WERI-Rb-1 (cell line): ENCODE results near the gene CYP1A2.

Source experiments
- DNase-seq: peaks from one replicate; pipeline ENCODE4 v3.0.0-alpha.2; 2020
- H3K27ac ChIP-seq: fragments of 250-450 bp; sonication (Bioruptor Pico); 2 replicates; pipeline ENCODE4 v1.5.1; 2020; ENCODE audit warnings: mild to moderate bottlenecking, moderate library complexity
- H3K27me3 ChIP-seq: fragments of 250-450 bp; sonication (Bioruptor Pico); 2 replicates; pipeline ENCODE4 v1.5.1; 2021; ENCODE audit warnings: mild to moderate bottlenecking, low read depth, moderate library complexity; ENCODE audit not compliant: insufficient read depth, severe bottlenecking
- H3K36me3 ChIP-seq: fragments of 250-450 bp; sonication (Bioruptor Pico); 2 replicates; pipeline ENCODE4 v1.5.1; 2020; ENCODE audit warnings: mild to moderate bottlenecking, moderate library complexity
- H3K4me3 ChIP-seq: 2 replicates; pipeline ENCODE4 v1.5.1; 2011; ENCODE audit warnings: low read depth, mild to moderate bottlenecking, control low read depth, low read length
- H3K9me3 ChIP-seq: fragments of 250-450 bp; sonication (Bioruptor Pico); 2 replicates; pipeline ENCODE4 v1.5.1; 2021; ENCODE audit warnings: mild to moderate bottlenecking, moderate library complexity; ENCODE audit not compliant: severe bottlenecking
- TF ChIP-seq, protein P1 (sequence below): IDR thresholded peaks from 2 replicates; pipeline ENCODE4 v1.5.1; 2011; ENCODE audit warnings: low read depth, mild to moderate bottlenecking, control low read depth, inconsistent platforms, low read length

Gene CYP1A2

GRCh38 chr15:74790080-74790916, 41.7 kb downstream of the CYP1A2 start:
- H3K4me3 ChIP-seq, result no peak overlapping the region
- peaks cover 27% of the 10 kb centered on the region for H3K36me3 ChIP-seq
- no peaks in the 10 kb centered on the region for H3K27me3 ChIP-seq
- H3K9me3 ChIP-seq, result no peaks in the 10 kb centered on the region
- no peak overlapping the region for H3K27ac ChIP-seq
- TF ChIP-seq, protein P1, sequence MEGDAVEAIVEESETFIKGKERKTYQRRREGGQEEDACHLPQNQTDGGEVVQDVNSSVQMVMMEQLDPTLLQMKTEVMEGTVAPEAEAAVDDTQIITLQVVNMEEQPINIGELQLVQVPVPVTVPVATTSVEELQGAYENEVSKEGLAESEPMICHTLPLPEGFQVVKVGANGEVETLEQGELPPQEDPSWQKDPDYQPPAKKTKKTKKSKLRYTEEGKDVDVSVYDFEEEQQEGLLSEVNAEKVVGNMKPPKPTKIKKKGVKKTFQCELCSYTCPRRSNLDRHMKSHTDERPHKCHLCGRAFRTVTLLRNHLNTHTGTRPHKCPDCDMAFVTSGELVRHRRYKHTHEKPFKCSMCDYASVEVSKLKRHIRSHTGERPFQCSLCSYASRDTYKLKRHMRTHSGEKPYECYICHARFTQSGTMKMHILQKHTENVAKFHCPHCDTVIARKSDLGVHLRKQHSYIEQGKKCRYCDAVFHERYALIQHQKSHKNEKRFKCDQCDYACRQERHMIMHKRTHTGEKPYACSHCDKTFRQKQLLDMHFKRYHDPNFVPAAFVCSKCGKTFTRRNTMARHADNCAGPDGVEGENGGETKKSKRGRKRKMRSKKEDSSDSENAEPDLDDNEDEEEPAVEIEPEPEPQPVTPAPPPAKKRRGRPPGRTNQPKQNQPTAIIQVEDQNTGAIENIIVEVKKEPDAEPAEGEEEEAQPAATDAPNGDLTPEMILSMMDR, result no peak
- DNase-seq, result no peak

DNA sequence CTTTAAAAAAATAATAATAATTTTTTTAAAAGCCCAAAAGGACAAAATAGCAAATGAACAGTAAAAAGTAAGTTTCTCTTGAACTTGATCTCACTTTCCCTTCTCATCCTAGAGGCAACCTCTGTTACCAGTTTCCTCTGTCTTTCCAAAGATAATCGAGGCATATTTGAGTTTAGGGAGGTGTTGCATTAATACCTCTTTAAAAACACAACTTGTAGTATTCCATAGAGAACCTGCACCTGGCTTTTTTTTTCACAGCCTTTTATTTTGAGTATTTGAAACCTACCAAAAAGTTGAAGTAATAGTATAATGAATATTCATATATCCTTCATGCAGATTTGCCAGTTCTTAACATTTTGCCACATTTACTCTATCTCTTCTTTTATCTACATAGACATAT, 42.4 kb downstream of the CYP1A2 start:
- Histone ChIP-seq H3K27me3 (no peaks in the 10 kb centered on the region), H3K27ac (no peak overlapping the region), H3K4me3 (no peak overlapping the region), H3K36me3 (peaks cover 26% of the 10 kb centered on the region), H3K9me3 (no peaks in the 10 kb centered on the region)
- no peak for DNase-seq
- TF ChIP-seq, protein P1, result no peak

DNA sequence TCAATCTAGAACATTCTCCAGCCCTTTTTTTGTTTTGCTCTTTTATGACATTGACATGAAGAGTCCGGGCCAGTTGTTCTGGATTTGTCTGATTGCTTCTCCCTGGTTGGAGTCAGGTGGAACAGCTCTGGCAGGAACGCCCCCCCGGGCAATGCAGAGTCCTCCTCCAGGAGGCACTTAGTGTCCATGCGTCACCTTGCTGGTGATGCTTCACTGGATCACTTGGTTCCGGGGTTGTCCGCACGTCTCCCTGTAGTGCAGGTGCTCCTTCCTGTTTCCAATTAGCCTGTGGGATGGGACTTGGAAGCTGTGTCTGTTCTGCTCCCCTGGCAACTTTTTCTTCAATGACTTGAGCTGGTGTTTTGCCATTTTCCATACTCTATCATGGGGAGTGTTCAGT, 43.0 kb downstream of the CYP1A2 start:
- H3K4me3 ChIP-seq, result no peak overlapping the region
- no peak overlapping the region for H3K27ac ChIP-seq
- DNase-seq, result no peak
- TF ChIP-seq, protein P1, result no peak
- H3K27me3 ChIP-seq, result no peaks in the 10 kb centered on the region
- H3K36me3 ChIP-seq, result peaks cover 20% of the 10 kb centered on the region
- no peaks in the 10 kb centered on the region for H3K9me3 ChIP-seq

- Histone ChIP-seq H3K27ac (no peak overlapping the region), H3K36me3 (peaks cover 15% of the 10 kb centered on the region), H3K9me3 (no peaks in the 10 kb centered on the region), H3K27me3 (no peaks in the 10 kb centered on the region), H3K4me3 (no peak overlapping the region)
- DNase-seq, result no peak
- TF ChIP-seq, protein P1, result no peak
Observed at GRCh38 chr15:74792227-74793016, 43.8 kb downstream of the CYP1A2 start.

DNA sequence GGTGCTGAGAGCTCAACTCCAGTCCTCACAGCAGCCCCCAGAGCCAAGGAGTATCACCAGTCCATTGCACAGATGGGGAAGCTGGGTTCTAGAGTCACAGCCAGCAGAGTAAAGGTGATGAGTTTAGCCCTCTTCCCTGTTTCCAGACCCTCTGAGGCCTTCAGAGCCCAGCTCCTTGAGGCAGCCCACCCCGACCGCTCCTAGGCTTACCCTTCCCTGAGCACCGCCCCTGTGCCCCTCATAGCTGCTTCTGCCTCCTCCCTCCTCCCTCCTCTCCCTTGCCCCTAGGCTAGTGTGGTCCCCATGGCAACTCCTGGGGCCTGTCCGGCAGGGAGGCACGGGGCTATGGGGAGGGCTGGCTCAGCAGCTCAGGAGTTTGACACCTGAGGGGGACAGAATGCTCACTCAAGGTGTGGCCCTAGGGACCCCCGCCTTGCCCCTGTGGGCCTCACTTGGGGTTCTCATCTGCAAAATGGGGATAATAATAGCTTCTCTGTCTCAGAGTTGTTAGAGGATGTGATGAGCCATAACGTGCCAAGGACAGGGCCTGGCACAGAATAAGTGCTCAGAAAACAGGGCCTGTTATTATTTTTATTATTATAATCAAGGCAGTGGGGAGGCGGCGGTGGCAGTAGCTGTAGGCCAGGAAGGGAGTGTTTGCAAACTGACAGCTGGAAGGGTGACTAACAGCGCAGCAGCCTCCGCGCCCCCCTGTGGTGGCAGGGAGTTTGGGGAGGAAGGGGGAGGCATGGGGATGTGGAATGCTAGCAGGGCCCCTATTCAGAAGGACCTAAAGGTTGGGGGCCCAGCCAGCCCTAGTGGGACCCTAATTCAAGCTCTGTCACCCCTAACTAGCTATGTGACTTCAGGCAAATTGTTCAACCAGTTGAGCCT, 44.7 kb downstream of the CYP1A2 start:
- H3K9me3 ChIP-seq, result no peaks in the 10 kb centered on the region
- no peaks in the 10 kb centered on the region for H3K27me3 ChIP-seq
- H3K36me3 ChIP-seq, result peaks cover 9% of the 10 kb centered on the region; the same call in 1 of the 2 replicates
- DNase-seq, result no peak
- H3K27ac ChIP-seq, result no peak overlapping the region
- TF ChIP-seq, protein P1, result no peak
- H3K4me3 ChIP-seq, result no peak overlapping the region
